Measurements from ENCODE around the gene GPR137. TPM values are rescaled to one million over a fixed set of nuclear protein-coding genes. Genes with fewer than 3 reads are reported as not detected.
A peak's percentile ranks its signal among the peaks of the same experiment; 100 is the strongest.

GPR137 gene
- total and polyA plus RNA-seq, 9 of the 15 experiments (the other 6 are each of a cell fraction or from before 2014, with no cell fraction given): 0.32 to 26.7 (median 10.7) TPM

GRCh38 chr11:64251016-64251752 is 34.5 kb upstream of the GPR137 start, which contains the start of gene PLCB3 (continued):
- TF ChIP-seq THAP7 (CRISPR knock-in tag; IDR thresholded peaks at IDR 0.05): no peak
- TF ChIP-seq FOXA1 (IDR thresholded peaks at IDR 0.05; ENCODE audit: borderline replicate concordance): no peak
- no peak for TF ChIP-seq ETV1 (tag; conservative IDR thresholded peaks at IDR 0.05; ENCODE audit: low read depth)
- TF ChIP-seq HSF4 (CRISPR knock-in tag; IDR thresholded peaks at IDR 0.05; ENCODE audit: borderline replicate concordance): no peak
- no peak for TF ChIP-seq DIDO1 (tag; IDR thresholded peaks at IDR 0.05; ENCODE audit: low read depth)
- TF ChIP-seq ZFX (CRISPR knock-in tag; IDR thresholded peaks at IDR 0.05): peak; percentile 40; the same call in 1 of the 2 replicates
- no peak for TF ChIP-seq SMARCC2 (IDR thresholded peaks at IDR 0.05; ENCODE audit: low read depth)
- no peak for TF ChIP-seq TBL1XR1 (IDR thresholded peaks at IDR 0.05; ENCODE audit: low read length in 2 of 2)
- TF ChIP-seq TSC22D4 (tag; IDR thresholded peaks at IDR 0.05): no peak
- TF ChIP-seq ATF7 (IDR thresholded peaks at IDR 0.05): no peak
- TF ChIP-seq ZBTB2 (IDR thresholded peaks at IDR 0.05): 0 out of 2 replicates have a peak, but pooled peaks have one; percentile 40
- TF ChIP-seq ZNF407 (IDR thresholded peaks at IDR 0.05; ENCODE audit: low read depth): no peak
- TF ChIP-seq GTF2A2 (tag; IDR thresholded peaks at IDR 0.05): no peak
- TF ChIP-seq NUFIP1 (IDR thresholded peaks at IDR 0.05; ENCODE audit: partially characterized antibody): no peak
- 0 out of 4 replicates have a peak, but pooled peaks of 1 of the 2 experiments have one; percentile 29 for TF ChIP-seq UBTF (IDR thresholded peaks at IDR 0.05; ENCODE audit: borderline replicate concordance in 1 of 2, low read depth in 2 of 2, low read length in 2 of 2)
